HL-60 (cell line): ENCODE data around the gene DLL1.

Experiments used
- CTCF ChIP-seq: IDR thresholded peaks from one replicate; pipeline ENCODE4 v1.5.1; 2011; ENCODE audit warnings: low read length, control low read depth, inconsistent platforms; ENCODE audit not compliant: insufficient read depth
- GABPA ChIP-seq: IDR thresholded peaks from 2 replicates; pipeline ENCODE4 v1.6.1; 2012; ENCODE audit warnings: low read depth
- POLR2AphosphoS5 ChIP-seq: IDR thresholded peaks from 2 replicates; pipeline ENCODE4 v1.6.1; 2012; ENCODE audit warnings: low read depth
- SPI1 ChIP-seq: IDR thresholded peaks from 2 replicates; pipeline ENCODE4 v1.6.1; 2012; ENCODE audit warnings: low read depth, mild to moderate bottlenecking, borderline replicate concordance
- TF ChIP-seq, protein P1 (sequence below): IDR thresholded peaks from 2 replicates; pipeline ENCODE4 v1.6.1; 2012; ENCODE audit warnings: low read depth; ENCODE audit not compliant: insufficient replicate concordance

GRCh38 chr6:170243791-170244291 is 47.0 kb downstream of the DLL1 start:
- TF ChIP-seq CTCF, result no peak
- TF ChIP-seq POLR2AphosphoS5, result no peak
- TF ChIP-seq, protein P1, sequence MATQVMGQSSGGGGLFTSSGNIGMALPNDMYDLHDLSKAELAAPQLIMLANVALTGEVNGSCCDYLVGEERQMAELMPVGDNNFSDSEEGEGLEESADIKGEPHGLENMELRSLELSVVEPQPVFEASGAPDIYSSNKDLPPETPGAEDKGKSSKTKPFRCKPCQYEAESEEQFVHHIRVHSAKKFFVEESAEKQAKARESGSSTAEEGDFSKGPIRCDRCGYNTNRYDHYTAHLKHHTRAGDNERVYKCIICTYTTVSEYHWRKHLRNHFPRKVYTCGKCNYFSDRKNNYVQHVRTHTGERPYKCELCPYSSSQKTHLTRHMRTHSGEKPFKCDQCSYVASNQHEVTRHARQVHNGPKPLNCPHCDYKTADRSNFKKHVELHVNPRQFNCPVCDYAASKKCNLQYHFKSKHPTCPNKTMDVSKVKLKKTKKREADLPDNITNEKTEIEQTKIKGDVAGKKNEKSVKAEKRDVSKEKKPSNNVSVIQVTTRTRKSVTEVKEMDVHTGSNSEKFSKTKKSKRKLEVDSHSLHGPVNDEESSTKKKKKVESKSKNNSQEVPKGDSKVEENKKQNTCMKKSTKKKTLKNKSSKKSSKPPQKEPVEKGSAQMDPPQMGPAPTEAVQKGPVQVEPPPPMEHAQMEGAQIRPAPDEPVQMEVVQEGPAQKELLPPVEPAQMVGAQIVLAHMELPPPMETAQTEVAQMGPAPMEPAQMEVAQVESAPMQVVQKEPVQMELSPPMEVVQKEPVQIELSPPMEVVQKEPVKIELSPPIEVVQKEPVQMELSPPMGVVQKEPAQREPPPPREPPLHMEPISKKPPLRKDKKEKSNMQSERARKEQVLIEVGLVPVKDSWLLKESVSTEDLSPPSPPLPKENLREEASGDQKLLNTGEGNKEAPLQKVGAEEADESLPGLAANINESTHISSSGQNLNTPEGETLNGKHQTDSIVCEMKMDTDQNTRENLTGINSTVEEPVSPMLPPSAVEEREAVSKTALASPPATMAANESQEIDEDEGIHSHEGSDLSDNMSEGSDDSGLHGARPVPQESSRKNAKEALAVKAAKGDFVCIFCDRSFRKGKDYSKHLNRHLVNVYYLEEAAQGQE, result no peak
- no peak for TF ChIP-seq GABPA
- no peak for TF ChIP-seq SPI1
